ENCODE data around the gene FOXQ1.

FOXQ1 gene, protein sequence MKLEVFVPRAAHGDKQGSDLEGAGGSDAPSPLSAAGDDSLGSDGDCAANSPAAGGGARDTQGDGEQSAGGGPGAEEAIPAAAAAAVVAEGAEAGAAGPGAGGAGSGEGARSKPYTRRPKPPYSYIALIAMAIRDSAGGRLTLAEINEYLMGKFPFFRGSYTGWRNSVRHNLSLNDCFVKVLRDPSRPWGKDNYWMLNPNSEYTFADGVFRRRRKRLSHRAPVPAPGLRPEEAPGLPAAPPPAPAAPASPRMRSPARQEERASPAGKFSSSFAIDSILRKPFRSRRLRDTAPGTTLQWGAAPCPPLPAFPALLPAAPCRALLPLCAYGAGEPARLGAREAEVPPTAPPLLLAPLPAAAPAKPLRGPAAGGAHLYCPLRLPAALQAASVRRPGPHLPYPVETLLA

DNA sequence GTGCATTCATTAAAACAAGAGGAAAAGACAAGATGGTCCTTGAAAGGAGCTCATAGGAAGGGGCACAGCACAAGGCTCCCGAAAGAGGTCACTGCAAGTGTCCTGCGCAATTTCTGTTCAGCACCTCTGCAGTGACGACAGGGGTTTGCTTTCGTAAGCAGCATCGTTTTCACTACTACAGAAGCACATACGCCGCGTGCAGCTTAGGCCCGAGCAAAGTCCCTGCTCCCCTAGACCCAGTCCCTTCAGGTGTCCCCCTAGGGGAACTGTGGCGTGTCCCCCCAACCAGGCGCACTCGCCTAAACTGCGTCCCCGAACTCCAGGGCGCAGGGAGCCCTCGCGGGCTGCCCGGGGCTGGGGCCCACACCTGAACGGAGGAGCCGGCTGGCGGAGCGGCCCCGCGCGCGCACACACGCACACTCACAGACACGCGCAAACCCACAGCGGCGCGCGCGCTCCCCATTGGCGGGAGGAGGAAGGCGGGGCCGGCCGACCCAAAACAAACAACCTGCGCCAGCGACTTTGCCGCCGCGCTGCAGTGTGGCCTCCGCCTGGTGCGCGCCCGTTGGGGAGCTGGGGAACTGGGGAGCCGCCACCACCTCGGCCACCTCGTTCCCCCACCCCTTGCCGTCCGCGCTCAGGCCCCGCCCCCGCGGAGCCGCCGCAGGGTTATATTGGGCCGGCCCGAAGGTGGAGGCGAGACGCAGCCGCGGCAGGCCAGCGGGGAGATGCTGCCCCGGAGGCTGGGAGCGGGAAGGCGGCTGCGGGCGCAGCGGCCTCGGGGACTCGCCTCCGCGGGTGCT is at the start of gene FOXQ1:
TSS of gene FOXQ1 (plus strand) at position 699 of the 803 bp plus-strand sequence. CDS start 607 bp downstream, outside the sequence.
- DNase-seq (ENCODE audit: low spot score) = no peak

DNA sequence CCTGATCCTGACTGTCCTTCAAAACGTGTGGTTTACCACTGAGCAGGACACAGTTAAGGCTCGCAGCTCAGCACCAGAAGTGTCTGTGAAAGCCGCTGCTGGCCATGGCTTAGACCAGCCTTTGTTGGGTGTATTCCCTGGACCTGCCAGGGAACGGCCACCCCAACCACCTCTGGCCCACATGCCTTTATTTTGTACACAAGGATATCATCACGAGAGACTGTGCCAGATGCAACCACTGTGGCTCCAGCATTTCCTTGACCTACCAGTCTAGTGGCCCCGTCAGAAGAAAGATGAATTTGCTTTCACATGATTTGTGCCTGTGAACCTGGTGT is 49.2 kb upstream of the FOXQ1 start:
- no peak for DNase-seq (ENCODE audit: low spot score)

DNA sequence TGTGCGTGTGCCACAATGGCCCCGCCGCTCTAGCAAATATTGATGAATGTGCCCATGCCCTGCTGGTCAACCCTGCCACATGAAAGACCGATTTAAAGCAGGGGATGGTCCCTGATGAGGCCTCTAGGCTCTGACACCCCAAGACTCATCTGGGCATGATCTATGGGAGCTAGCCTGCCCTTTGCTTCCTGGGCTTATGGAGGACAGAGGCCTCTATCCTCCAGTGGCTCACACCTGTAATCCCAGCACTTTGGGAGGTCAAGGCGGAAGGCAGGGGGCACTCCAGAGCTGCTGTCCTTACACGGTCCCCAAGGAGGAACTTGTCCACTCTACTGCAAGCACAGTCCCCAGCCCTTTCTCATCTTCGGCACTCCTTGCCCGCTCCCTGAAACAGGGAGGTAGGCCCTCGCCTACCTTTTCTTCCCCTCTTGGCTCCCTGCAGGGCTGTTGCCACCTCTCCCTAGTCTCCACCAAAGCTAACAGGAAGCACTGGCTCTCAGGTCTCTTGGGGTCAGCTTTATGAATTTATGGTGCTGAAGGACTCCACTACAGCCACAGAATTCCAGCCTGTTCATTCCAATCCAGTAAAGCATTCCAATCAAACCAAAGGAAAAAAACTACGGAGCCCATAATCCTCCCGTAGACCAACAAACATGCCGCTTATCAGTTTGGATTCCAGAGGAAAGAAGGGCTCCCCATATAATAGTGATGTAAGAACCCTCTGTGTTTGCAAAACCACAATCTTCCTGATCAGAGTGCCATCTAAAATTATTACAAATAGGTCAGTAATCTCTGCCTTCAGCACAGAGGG is 48.7 kb upstream of the FOXQ1 start:
- no peak for DNase-seq (ENCODE audit: low spot score)

DNA sequence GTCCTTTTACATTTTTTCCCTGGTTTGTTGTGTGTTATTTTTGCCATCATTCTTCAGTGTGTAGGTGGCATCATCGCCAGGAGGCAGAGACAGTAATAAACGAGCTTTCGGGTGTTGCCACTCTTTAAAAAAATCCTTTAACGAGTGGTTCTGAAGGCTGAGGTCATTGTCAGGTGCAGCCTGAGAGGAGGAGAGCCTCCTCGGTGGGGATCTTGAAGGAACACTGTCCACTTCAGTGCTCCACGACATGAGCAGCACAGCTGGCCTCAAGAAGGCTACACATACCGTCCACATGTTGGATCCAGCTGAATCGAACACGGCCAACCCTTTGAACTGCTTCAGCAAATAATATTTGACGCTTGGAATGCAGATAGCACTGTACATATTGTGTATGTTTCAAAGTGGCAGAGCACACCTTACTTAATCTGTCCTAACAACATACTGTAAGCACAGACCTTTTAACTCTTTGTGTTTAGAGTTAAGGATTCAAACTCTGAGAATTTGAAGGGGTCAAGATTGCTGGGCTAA is 48.0 kb upstream of the FOXQ1 start:
- DNase-seq (ENCODE audit: low spot score) = no peak

DNA sequence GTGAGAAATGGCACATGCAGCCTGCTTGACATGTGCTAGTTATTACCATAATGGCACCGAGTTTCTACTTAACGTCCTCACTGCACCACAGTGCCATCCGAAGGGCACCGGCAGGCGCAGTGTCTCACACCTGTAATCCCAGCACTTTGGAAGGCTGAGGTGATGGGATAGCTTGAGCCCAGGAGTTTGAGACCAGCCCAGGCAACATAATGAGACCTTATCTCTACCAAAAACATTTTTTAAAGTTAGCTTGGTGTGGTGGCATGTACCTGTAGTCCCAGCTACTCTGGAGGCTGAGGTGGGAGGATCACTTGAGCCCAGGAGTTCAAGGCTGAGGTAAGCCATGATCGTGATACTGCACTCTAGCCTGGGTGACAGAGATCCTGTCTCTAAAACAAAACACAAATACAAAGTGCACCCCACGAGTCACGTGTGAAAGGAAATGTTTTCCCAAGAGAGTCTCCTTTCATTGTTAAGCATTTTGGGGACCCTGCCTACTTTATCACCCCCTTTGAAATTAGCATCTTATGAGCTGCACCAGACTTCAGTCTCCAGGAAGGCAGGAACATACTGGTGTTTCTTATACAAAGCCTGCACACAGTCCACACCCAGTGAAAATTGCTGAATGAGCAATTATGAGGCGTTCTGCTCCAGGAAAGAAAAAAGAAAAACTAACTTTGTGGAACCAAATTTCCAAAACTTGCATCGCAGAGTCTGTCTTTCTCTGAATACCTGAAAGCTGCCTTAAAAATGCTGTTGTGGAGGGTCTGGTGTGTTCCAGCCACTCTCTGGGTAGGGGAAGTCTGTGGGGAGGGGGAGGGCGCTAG is 47.1 kb upstream of the FOXQ1 start:
- no peak for DNase-seq (ENCODE audit: low spot score)

DNA sequence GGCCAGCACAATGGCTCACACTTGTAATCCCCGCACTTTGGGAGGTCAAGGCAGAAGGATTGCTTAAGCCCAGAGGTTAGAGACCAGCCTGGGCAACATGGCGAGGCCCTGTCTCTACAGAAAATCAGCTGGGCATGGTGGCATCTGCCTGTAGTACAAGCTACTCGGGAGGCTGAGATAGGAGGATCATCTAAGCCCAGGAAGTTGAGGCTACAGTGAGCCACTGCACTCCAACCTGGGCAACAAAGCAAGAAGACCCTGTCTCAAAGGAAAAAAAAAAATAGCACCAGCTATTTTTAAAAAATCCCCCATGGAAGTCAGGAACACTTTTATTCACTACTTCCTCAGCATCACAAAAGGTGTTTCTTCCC is 45.2 kb upstream of the FOXQ1 start:
- DNase-seq (ENCODE audit: low spot score) = no peak

DNA sequence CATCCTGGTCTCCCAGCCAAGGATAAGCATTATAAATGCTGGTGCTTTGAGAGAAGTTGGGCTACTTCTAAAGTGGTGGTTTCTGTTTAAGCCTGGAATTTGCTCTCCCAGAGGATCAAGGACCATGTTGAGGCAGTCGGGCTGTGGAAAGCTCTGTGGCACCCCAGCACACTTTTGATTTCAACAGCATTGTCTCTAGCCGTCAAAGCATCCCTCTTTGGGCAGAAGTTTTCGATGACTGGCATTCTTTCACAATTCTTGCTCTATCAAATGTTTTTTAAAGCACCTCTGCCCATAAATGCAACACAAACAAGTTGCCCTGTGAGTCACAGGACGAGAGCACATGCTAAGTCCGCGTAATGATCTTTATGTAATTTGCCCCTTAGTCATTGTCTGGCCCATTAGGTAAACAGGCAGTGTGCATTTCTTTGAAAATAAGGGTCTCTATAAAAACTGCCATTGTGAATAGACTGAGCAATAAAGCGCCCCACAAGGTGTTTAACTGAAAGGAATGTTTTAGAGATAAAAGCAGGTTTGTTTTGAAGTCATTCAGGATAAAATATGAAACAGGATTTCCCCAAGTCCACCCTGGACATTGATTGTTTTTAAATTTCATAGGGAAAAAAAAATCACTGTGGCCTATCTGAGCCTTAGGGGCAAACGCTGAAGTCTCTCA is 44.7 kb upstream of the FOXQ1 start:
- no peak for DNase-seq (ENCODE audit: low spot score)

DNA sequence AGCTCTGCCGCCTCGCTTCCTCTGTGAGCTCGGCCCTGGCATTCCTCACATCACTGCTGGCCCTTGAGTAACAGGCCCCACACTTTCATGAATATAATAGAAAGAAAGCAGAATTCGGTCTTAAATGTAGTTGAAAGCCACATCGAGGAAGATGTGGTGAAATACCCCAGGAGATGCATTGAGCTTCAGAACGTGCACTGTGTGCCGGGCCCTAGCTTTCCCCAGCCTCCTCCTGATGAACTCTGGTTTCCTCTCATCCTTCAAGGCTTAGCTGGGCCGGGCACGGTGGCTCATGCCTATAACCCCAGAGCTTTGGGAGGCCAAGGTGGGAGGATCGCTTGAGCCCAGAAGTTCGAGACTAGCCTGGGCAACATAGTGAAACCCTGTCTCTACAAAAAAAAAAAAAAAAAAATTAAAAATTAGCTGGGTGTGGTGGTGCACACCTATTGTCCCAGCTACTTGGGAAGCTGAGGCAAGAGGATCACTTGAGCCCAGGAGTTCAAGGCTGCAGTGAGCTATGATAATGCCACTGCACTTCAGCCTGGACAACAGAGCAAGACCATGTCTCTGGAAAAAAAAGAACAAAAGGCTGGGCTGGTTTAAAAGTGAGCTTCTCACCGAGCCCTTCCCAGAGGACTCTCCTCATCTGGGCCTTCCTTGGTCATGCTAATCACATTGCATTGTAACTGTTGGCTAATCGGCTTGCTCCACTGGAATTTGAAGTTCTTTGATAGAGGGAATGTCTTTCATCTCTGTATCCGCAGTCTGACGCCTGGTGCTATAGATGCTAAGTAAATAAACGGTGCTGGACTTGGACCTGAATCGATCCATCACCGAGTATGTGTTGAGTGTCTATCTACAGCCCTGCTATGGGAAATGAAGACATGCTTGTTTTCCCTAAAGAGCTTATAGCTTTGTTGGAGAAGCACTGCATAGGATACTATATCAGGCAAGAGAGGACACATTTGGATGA is 43.8 kb upstream of the FOXQ1 start:
- DNase-seq (ENCODE audit: low spot score) = no peak

DNA sequence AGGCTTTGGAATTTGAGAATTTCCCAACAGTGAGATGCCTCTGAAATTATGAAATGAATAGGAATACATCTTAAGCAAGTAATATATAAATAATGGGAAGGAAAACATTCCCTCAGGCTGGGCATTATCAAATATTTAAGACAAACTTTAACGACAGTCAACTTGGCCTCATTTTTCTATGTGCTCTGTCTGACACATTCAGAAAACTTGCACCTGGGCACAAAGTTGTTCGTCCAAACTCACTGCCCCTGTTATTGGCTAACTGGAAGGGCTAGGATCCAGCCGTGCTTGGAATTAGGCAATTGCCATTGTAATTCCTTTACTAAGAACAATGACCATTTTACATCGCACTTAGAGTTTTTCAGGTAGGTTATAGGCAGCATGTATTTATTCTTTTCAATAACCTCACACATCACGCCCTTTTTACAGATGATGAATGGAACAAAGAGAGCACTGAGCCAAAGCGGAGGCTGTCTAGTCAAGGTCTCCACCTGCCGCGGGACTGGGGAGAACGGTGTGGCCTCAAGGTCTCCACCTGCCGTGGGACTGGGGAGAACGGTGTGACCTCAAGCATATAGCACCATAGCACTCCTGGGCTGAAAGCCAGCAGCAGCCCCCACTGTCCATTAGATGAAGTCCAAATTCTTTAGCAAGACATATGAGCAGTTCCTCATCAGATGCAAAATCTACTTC is 40.7 kb upstream of the FOXQ1 start:
- DNase-seq (ENCODE audit: low spot score) = no peak

DNA sequence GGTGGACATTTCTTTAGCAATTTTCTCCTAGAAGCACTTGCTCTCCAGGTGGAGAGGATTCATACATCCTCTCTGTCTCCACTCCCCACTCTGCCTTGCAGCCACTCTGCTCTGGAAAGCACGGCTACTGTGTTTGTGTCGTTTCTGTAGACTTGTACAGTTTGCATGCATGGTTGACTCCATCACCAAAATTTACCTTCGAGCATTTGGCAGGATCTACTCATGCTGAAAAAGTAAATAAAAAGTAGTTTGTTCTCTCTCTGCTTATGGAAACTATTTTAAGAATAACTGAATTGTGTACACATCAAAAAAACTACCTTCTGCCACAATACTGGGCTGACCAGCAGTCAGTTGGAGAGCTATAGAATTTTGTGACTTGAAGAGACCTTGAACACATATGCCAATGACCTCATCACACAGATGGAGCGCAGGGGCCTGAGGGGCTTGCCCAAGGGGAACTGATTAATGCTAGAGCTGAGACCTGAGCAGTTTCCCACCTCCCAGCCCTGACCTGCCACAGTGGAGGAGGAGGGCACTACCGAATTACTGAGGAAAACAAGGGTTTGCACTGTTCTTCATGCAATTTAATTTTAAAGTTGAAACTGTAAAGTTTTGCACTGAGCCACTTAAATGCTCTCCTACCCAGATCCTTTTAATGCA is 33.7 kb upstream of the FOXQ1 start:
- no peak for DNase-seq (ENCODE audit: low spot score)

DNA sequence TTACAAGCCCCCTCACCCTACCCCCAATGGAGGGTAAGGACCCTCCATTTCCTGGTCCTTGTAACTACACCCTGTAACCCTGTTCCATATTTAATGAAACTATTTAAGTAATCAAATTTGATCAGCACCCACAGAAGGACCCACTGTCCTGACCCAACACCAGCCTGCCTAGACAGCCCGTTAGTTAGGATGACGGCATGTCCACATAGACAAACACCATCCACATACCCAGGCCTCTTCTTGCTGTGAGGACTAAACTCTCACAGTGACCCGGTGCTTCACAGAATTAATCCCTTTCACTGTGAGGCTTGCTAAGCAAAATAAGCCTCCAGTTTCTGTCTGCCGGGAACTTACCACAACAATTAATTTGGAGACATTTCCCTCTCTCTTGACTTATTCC is 32.8 kb upstream of the FOXQ1 start:
- no peak for DNase-seq (ENCODE audit: low spot score)

DNA sequence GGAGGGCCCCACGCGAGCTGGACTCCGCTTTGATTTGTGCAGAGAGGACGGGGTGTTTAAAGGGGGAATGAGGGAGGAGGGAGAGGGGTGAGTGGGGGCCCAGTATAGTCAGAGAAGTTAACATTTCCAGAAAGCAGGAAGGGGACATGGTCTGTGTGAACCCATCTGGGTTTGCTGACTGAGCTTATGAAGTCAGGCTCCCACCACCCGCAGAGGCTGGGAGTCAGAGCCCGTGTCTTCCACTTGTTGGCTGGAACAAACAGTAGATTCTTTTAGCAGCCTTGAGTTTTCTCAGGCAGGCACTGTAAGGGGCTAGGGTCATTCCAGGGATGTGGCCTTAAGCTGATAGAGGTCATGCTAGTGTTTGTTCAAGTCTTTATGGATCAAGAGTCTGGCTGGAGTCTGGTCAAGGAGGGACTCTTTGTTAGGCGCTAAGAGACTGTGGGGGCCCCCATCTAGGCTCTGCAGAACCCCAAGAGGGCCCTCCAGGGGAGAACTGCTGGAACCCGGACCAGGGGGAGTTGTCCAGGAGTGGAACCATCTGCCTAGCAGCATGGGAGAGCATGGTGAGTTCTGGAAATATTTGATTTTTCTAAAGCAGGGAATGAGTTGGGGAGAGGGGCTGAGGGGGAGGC is 31.1 kb upstream of the FOXQ1 start:
- DNase-seq (ENCODE audit: low spot score) = no peak

DNA sequence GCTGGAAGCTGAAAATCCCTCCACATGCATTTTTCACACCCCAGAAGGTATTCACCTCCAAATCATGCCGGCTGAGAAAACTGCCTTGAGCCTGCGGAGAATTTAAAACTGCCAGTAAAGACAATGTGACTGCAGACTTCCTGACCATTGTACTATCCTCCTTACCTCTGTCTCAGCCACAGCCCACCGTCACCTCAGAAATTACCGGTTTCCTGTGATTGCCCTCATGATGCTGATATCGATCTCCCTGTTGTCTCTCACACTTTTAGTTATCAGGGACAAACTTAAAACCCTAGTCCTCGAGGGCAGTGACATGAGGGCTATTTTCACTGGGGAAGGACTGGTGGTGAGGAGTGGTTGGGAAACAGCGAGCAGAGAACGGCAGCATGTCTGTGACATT is 30.2 kb upstream of the FOXQ1 start:
- no peak for DNase-seq (ENCODE audit: low spot score)

DNA sequence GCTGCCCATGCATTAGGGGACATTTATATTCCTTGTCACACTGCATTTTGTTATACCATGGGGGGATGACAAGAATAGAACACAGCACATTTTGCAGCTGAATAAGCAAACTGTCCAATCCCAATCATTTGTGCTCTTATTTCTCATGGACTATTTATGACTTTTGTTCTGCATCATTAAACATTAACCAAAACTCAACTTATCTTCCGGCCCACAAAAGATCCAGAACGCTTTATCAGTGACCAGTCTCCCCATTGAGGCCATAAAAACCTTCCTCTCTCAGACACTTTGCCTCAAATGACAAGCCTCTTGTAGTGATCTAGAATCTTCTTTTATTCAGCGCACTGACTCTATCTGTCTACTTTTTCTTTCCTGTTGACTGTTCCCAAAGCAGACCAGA is 28.4 kb upstream of the FOXQ1 start:
- DNase-seq (ENCODE audit: low spot score) = no peak

DNA sequence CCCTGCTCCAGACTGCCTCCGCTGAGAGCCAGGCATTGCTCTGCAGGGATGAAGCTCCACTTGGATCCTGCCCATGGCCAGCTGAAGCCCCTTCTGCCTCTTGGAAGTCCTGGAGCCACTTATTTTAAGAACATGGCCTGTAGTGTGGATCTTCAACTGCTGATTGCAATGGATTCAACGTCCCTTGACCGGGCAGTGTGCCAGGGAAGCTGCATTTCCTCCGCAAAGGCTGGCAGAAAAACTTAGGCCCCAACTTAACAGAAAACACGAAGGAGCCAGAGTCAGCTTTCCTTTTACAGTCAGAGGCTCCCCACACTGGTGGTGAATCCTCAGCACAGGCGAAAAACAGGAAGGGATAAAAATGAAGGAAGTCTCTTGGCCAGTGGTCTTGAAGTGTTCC is 26.3 kb upstream of the FOXQ1 start:
- no peak for DNase-seq (ENCODE audit: low spot score)

DNA sequence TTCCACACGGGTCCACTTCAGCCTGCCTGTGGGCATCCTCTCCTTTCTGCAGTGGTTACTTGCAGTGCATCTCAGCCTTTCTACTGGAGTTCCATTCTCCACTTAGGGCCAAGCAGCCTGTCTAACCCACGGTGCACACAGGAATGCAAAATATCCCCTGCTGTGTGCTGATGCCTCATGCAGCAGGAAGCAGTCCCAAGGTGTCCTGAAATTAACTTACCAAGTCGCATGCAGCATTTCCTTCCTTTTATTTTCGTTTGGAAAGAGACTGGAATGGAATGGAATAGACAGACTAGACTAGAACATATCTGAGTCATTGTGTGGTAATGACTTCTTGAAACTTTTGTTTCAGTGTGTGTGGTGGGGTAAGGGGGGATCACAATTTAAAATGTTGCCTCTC is 25.9 kb upstream of the FOXQ1 start:
- DNase-seq (ENCODE audit: low spot score) = no peak

DNA sequence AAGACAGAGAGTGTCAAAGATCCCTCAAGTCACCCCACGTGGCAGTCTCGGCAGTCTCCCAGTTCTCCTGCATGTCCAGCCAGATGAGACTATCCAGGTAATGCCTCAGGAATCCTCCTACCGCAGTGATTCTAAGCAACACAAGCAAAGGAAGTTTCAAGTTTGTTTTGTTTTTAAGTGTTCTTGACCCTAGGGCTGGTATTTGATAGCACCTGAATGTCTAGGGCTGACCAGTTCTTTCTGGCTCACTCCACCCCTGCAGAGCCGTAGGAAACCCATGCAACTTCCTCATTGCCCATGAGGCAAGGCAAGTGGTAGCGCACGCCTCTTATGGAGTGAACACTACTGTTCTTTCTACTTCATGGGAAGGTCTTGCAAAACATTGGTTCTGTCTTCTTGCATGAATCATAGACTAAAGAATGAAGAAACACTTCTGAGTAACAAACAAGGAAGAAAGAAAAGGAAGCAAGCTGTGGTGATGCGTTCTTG is 24.8 kb upstream of the FOXQ1 start:
- peak; percentile 1 for DNase-seq (ENCODE audit: low spot score)

DNA sequence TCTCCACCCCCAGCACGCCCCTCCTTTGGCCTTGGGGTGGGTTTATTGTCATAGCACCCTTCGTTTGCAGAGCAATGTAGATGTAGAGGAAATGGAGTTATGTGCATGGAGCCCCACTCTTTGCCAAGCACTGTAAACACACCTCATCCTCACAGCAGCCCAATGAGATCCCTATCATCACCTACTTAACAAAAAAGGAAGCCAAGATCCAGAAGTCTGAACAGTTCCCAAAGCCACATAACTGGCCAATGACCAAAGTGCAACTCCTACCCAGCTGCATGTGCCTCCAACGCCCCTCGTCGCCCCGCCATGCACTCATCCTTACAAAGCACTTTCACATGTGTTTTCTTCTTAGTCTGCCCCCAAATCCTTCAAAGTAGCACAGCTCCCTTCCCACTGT is 21.8 kb upstream of the FOXQ1 start:
- DNase-seq (ENCODE audit: low spot score) = no peak

Data from RKO (cell line).